Measurements from ENCODE around the gene INPP5E.

The INPP5E gene

DNA sequence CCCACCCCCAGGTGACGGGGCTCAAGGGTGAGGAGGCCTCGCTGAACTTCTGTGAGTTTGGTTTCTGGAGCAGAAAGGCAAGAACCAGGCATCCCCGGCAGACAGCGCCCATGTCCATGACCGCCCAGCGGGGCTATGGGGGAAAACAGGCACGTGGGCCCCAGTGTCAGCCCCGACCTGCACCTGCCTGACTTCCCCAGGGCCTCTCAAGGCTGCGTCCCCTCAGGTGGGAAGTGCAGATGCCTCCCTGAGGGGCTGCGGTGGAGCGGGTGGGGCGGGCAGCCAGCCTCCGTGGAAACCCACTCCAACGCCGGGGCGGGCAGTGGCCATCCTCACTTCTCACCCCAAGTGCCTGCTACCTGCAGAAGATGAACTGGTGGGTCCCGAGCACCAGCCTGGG, 59.3 kb downstream of the INPP5E start:
- DNase-seq = no peak

GRCh38 chr9:136379891-136380290, 59.8 kb downstream of the INPP5E start:
- DNase-seq = no peak

DNA sequence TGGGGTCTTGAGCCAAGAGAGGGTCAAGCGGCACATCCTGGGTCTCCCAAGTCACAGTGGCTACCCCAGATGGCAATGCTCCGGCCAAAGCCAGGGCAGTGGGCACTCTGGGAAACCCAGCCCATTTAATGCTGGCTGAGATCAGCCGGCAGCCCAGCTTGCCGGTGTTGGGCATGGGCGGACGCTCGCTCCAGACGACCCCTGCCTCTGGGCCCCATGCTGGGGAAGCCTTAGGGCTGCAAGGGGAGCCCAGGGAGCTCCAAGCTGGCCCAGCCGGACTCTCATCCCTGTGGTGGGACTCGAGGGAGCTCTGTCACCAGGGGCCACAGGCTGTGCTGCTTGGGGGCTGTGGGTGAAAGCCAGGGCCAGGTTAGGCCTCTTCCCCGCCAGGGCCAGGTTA, 60.2 kb downstream of the INPP5E start:
- no peak for DNase-seq

DNA sequence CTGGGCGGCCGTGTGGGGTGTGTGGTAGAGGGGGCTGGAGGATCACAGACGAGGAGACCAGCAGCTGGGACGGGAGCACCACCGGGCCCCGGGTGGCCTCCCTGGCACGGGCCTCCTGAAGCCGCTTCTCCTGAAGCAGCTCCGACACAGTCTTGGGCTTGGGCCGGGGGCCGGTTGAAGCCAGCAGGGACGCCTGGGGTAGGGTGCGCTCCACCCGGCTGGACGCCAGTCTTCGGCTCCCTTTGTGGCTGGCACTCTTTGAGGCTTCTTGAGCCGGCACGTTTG, 60.7 kb downstream of the INPP5E start:
- DNase-seq = no peak

Data from retina (tissue), 1 donor.